Small intestine (tissue), 7 donors: ENCODE measurements around the gene COL25A1. TPM values are rescaled to one million over a fixed set of nuclear protein-coding genes. Genes with fewer than 3 reads are reported as not detected.

Source experiments
- DNase-seq, 2 donors: peaks; one replicate each; pipeline versions ENCODE4 v3.0.0 to v3.0.0-alpha.2; 2013
- FAIRE-seq: peaks from 2 replicates; lab custom pipeline; 2012; peaks lifted over from hg19 to GRCh38; lab: Jason Lieb, UNC
- H3K27ac ChIP-seq, 3 donors: one replicate each; pipeline ENCODE4 v1.5.1; 2013; ENCODE audit warnings: low read length in 2 of 3, mild to moderate bottlenecking in 2 of 3, control low read depth in 1 of 3, inconsistent platforms in 1 of 3, low read depth in 1 of 3, moderate library complexity in 1 of 3
- H3K27me3 ChIP-seq, 3 donors: one replicate each; pipeline ENCODE4 v1.6.1; 2013; ENCODE audit warnings: low read length in 3 of 3, inconsistent platforms in 1 of 3; ENCODE audit not compliant: control insufficient read depth in 3 of 3, insufficient read depth in 3 of 3
- H3K36me3 ChIP-seq, 3 donors: one replicate each; pipeline ENCODE4 v1.6.1; 2013; ENCODE audit warnings: low read length in 3 of 3, inconsistent platforms in 1 of 3, low read depth in 1 of 3, mild to moderate bottlenecking in 1 of 3, moderate library complexity in 1 of 3; ENCODE audit not compliant: control insufficient read depth in 3 of 3, insufficient read depth in 2 of 3
- H3K4me1 ChIP-seq, 3 donors: one replicate each; pipeline ENCODE4 v1.6.1; 2013; ENCODE audit warnings: low read length in 2 of 3, inconsistent platforms in 1 of 3, low read depth in 1 of 3, mild to moderate bottlenecking in 1 of 3, moderate library complexity in 1 of 3; ENCODE audit not compliant: control insufficient read depth in 3 of 3, insufficient read depth in 2 of 3
- H3K4me3 ChIP-seq, 3 donors: one replicate each; pipeline ENCODE4 v1.5.1; 2013; ENCODE audit warnings: low read length in 3 of 3, control low read depth in 1 of 3, inconsistent platforms in 1 of 3, low read depth in 1 of 3, mild to moderate bottlenecking in 1 of 3, moderate library complexity in 1 of 3
- H3K9me3 ChIP-seq, 2 donors: one replicate each; pipeline ENCODE4 v1.6.1; 2013; ENCODE audit warnings: low read depth in 1 of 2, low read length in 1 of 2; ENCODE audit not compliant: control insufficient read depth in 2 of 2, insufficient read depth in 1 of 2
- WGBS, 3 donors: extraction: QIAGEN DNeasy Blood & Tissue Kit; methylation state at CpG; one replicate each; pipeline ENCODE4 v1.1.7; 2013; 5-methylcytosine and 5-hydroxymethylcytosine counted together
- polyA plus RNA-seq, 4 donors: library from polyadenylated mRNA; stranded (reverse) in 3 of 4; unstranded in 1 of 4; fragments of 200-250 nt in 3 of 4; fragments of 120-200 nt in 1 of 4; gene quantifications; one replicate each; pipeline versions ENCODE4 v1.2.1 to v1.2.3, GENCODE V29; 2013
- donor health status: healthy with polysubstance abuse.
- donor health status: control.
- donor health status: control.
- donor health status: Bipolar disorder and iron deficiency.
- donor health status: healthy.

Gene COL25A1
- polyA plus RNA-seq, 4 donors, result 0.24 to 6.2 (median 2.5) TPM

DNA sequence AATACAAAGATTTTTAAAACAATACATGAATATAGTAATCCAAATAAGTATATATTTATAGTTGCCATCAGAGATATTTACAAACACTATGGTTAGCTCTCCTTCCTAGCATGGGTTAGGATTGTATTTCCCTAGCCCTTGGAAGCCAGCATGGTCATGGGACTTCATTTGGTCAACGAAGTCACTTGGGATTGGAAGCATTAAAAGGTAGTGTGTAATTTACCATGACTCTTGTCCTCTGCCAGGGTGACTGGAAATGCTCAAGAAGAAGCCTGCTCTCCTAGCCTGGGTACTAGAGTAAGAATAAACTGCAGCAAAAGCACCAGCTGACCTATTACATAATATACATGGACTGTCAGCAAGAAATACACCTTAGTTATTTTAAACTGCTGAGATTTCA, 102.9 kb downstream of the COL25A1 start:
- no peaks in the 10 kb centered on the region for H3K27me3 ChIP-seq
- no peaks in the 10 kb centered on the region for H3K36me3 ChIP-seq
- no peak overlapping the region for H3K4me3 ChIP-seq
- WGBS, 3 donors, result 52 to 78% (median 70%) methylated on average over 1 of the region's 1 CpG
- no peak for DNase-seq
- no peaks in the 10 kb centered on the region for H3K9me3 ChIP-seq
- FAIRE-seq, result no peak
- no peak overlapping the region for H3K27ac ChIP-seq
- no peaks in the 10 kb centered on the region for H3K4me1 ChIP-seq

DNA sequence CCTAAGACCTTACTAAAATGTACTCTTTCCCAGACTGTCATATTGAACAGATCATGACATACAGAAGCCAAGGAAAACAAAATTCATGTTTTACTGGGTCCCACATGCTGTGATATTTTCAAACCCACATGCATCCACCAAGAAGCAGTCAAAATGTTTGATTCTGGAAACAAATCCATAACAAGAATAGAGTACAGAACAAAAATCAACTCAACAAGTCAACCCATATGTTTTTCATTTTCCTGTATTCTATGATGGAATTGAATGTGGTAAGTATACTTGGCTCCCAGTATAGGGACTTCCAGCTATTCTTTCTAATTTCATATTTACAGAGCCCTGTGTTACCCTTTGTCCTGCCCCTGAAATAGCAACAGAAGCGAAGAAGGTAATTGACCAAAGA, 106.8 kb downstream of the COL25A1 start:
- Histone ChIP-seq H3K4me1 (no peaks in the 10 kb centered on the region), H3K36me3 (no peaks in the 10 kb centered on the region), H3K4me3 (no peak overlapping the region), H3K9me3 (no peaks in the 10 kb centered on the region), H3K27ac (no peak overlapping the region), H3K27me3 (no peaks in the 10 kb centered on the region)
- FAIRE-seq, result no peak
- 78 to 88% (median 79%) methylated on average over 1 of the region's 1 CpG for WGBS, 3 donors
- DNase-seq, result no peak

DNA sequence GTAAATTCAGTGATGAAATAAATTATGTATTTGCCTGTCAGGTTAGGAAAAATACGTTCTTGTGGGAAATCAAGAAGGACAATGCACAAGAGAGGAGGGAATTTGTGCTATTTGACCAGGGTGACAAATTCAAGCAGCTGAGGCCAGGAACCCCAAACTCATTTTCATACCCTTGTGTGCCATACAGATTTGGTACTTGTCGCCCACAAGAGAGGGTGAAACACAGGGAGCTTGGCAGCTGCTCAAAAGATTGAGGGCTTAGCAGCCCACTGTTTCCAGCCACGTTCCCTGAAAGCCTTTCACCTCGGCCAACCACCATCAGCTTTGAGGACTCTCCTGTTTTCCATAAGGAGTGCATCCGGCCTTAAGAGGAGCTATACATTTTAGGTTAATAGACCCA, 111.2 kb downstream of the COL25A1 start:
- H3K27me3 ChIP-seq, result peaks cover 0 to 2% (median 0%) of the 10 kb centered on the region in 3 donors
- no peak for FAIRE-seq
- no peaks in the 10 kb centered on the region for H3K36me3 ChIP-seq
- H3K27ac ChIP-seq, result no peak overlapping the region
- 85 to 87% (median 86%) methylated on average over 5 of the region's 5 CpGs for whole genome bisulfite sequencing, 3 donors
- H3K4me3 ChIP-seq, result no peak overlapping the region
- no peaks in the 10 kb centered on the region for H3K9me3 ChIP-seq
- no peak for DNase-seq
- H3K4me1 ChIP-seq, result no peaks in the 10 kb centered on the region

DNA sequence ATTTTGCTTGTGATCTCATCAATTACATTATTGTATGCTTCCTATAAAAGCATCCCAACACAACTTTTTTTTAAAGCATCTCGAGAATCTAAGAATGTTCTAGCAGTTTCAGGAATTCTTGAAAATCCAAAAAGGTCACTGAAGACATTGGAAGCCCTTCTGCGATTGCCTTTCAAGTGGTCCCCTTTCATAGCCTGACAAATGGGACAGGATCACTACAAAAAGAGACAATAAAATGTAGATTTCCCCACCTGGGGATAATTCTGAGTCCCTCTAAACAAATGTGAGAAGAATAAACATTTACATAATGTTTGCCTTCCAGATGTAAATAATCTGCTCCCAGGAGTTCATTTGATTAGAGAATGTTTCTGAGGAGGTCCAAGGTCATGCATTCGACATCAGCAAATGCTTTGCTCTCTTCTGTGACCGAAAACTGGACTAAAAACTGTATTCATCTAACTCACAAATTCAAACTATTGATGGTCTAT, 116.0 kb downstream of the COL25A1 start:
- Histone ChIP-seq H3K36me3 (no peaks in the 10 kb centered on the region), H3K4me3 (no peak overlapping the region), H3K4me1 (no peaks in the 10 kb centered on the region), H3K27ac (no peak overlapping the region), H3K27me3 (peaks cover 0 to 2% (median 0%) of the 10 kb centered on the region in 3 donors), H3K9me3 (no peaks in the 10 kb centered on the region)
- 47 to 50% (median 49%) methylated on average over 4 of the region's 4 CpGs for WGBS, 3 donors
- DNase-seq (no peak), FAIRE-seq (no peak)

DNA sequence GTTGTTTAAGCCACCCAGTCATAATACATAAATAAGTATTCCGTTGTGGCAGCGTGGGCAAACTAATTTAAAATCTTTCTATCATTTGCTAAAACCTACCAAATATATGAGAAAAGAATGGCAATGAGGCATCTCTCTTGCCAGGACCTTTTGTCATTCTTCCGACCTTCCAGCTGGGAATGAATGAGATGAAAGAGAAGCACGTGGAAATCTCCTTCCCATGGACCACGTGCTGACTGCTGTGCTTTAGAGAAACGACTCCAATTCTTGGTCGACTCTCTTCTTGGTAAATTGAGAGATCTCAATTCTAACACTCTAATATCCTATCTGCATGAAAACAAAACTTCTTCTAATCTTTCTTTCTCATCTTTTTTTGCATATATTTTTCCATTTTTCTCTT, 116.5 kb downstream of the COL25A1 start:
- H3K27me3 ChIP-seq, result peaks cover 0 to 2% (median 0%) of the 10 kb centered on the region in 3 donors
- H3K36me3 ChIP-seq, result no peaks in the 10 kb centered on the region
- H3K4me1 ChIP-seq, result no peaks in the 10 kb centered on the region
- WGBS, 3 donors, result 65 to 72% (median 68%) methylated on average over 7 of the region's 7 CpGs
- no peak for DNase-seq
- H3K27ac ChIP-seq, result no peak overlapping the region
- no peak overlapping the region for H3K4me3 ChIP-seq
- no peak for FAIRE-seq
- H3K9me3 ChIP-seq, result no peaks in the 10 kb centered on the region

DNA sequence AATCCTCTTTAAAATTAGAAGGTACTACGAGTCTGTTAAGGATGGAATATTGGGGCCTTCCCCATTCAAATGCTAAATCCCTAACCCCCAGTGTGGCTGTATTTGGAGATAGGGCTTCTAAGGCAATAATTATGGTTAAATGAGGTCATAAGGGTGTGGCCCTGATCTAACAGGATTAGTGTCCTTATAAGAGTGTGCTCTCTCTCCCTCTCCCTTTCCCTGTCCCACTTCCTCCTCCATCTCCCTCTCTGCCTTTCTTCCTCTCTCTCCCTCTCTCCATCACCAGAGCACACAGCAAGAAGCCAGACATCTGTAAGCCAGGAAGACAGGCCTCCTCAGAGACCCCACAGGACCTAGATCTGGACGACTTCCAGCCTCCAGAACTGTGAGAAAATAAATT, 116.9 kb downstream of the COL25A1 start:
- FAIRE-seq (no peak), DNase-seq (no peak)
- H3K9me3 ChIP-seq, result no peaks in the 10 kb centered on the region
- no peak overlapping the region for H3K27ac ChIP-seq
- WGBS, 3 donors, result 59 to 67% (median 63%) methylated on average over 2 of the region's 2 CpGs
- H3K27me3 ChIP-seq, result peaks cover 0 to 2% (median 0%) of the 10 kb centered on the region in 3 donors
- H3K4me3 ChIP-seq, result no peak overlapping the region
- H3K4me1 ChIP-seq, result no peaks in the 10 kb centered on the region
- no peaks in the 10 kb centered on the region for H3K36me3 ChIP-seq

DNA sequence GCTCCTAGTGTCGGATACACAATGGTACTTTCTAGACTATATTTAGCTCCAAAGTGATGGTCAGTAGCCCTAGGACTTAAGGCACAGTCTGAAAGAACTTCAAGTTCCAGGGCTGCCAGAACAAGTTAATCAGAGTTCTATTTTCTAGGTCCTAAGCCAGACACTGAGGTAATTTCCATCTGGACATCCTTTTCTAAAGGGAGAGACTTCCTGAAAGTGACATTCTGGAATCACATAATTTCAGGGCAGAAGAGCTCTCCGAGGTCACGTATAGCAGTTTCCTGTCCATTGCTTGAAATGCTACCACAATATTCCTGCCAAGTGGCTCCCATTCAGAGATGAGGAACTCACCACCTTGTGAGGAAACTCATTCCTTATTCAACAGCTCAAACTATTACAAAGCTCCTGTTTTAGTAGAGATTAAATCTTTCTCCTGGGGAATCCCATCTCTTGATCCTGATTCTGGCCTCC, 117.9 kb downstream of the COL25A1 start:
- H3K27ac ChIP-seq, result no peak overlapping the region
- DNase-seq, result no peak
- peaks cover 0 to 2% (median 0%) of the 10 kb centered on the region in 3 donors for H3K27me3 ChIP-seq
- H3K9me3 ChIP-seq, result no peaks in the 10 kb centered on the region
- H3K4me1 ChIP-seq, result no peaks in the 10 kb centered on the region
- WGBS, 3 donors, result 69 to 93% (median 74%) methylated on average over 3 of the region's 3 CpGs
- FAIRE-seq, result no peak
- no peak overlapping the region for H3K4me3 ChIP-seq
- H3K36me3 ChIP-seq, result no peaks in the 10 kb centered on the region

DNA sequence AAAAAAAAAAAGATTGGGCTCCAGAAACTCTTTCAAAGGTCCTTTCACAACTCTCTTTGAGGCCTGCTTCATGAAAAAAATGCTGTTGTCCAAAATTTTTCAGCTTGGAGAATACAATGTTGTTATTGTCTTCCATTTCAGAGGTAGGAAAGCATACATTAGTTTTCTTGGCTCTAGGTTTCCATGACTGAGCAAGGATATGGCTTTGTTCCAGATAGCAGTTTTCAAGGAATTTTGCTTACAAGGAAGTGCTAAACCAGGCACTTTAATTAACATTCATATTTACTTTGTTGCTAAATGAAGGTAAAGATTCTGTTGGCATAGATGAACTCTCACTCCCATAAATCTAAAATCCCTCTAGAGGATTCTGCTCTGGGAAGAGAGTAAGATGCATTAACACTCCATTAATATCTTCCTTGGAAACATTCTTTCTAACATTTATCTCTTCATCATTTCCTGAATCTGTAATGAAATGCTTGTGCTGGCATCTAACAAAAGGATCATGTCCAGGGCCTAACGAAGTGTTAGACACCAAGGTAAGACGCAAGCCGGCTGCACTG, 118.4 kb downstream of the COL25A1 start:
- H3K4me3 ChIP-seq, result no peak overlapping the region
- DNase-seq (no peak), FAIRE-seq (no peak)
- peaks cover 0 to 2% (median 0%) of the 10 kb centered on the region in 3 donors for H3K27me3 ChIP-seq
- H3K27ac ChIP-seq, result no peak overlapping the region
- H3K4me1 ChIP-seq, result no peaks in the 10 kb centered on the region
- no peaks in the 10 kb centered on the region for H3K9me3 ChIP-seq
- 78 to 92% (median 85%) methylated on average over 3 of the region's 3 CpGs for WGBS, 3 donors
- no peaks in the 10 kb centered on the region for H3K36me3 ChIP-seq

DNA sequence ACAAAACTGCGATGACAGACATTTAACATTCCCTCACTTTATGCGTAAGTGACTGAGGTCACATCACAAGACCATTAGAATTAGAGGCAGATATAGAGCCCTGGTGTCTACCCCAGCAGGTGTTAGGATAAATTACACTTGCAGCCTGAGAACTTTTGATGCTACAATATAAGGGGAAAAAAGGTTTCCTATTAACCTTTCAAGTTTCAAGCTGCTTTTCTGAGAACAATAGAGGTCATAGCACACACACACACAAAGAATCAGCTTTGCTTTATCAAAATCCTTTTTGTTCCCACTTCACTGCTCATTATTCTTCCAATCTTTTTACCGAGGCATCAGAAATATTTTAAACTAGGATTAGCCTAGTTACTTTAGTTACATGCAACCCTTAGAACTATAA, 119.8 kb downstream of the COL25A1 start:
- no peak overlapping the region for H3K27ac ChIP-seq
- 55 to 83% (median 59%) methylated on average over 3 of the region's 3 CpGs for WGBS, 3 donors
- DNase-seq, result no peak
- H3K27me3 ChIP-seq, result peaks cover 0 to 2% (median 0%) of the 10 kb centered on the region in 3 donors
- no peaks in the 10 kb centered on the region for H3K9me3 ChIP-seq
- FAIRE-seq, result no peak
- H3K36me3 ChIP-seq, result no peaks in the 10 kb centered on the region
- no peaks in the 10 kb centered on the region for H3K4me1 ChIP-seq
- H3K4me3 ChIP-seq, result no peak overlapping the region
